ENCODE measurements around the gene AIFM3.

AIFM3 gene

DNA sequence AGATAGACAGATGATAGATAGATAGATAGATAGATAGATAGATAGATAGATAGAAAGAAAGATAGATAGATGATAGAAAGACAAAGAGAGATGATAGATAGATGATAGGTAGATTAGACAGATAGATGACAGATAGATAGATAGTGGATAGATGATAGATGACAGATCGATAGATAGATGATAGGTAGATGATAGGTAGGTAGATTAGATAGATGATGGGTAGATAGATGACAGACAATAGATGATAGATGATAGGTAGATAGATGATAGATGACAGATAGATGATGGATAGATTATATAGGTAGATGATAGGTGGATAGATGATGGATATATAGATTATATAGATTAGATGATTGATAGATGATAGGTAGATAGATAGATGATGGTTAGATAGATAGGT, 19.3 kb downstream of the AIFM3 start:
- H3K27ac ChIP-seq (ENCODE audit: low read depth, low read length) = no peak overlapping the region
- H4K20me1 ChIP-seq (ENCODE audit: low read depth, low read length) = no peaks in the 10 kb centered on the region
- H3K36me3 ChIP-seq (ENCODE audit: low read length) = no peaks in the 10 kb centered on the region
- no peaks in the 10 kb centered on the region for H3F3A ChIP-seq (ENCODE audit: insufficient read depth)
- H3K4me3 ChIP-seq (ENCODE audit: insufficient read depth, low read length, poor library complexity, severe bottlenecking) = no peak overlapping the region
- H3K9me3 ChIP-seq (ENCODE audit: insufficient read depth, low read length) = no peaks in the 10 kb centered on the region
- H3K9ac ChIP-seq (ENCODE audit: low read length) = no peak overlapping the region
- TF ChIP-seq, protein P1, sequence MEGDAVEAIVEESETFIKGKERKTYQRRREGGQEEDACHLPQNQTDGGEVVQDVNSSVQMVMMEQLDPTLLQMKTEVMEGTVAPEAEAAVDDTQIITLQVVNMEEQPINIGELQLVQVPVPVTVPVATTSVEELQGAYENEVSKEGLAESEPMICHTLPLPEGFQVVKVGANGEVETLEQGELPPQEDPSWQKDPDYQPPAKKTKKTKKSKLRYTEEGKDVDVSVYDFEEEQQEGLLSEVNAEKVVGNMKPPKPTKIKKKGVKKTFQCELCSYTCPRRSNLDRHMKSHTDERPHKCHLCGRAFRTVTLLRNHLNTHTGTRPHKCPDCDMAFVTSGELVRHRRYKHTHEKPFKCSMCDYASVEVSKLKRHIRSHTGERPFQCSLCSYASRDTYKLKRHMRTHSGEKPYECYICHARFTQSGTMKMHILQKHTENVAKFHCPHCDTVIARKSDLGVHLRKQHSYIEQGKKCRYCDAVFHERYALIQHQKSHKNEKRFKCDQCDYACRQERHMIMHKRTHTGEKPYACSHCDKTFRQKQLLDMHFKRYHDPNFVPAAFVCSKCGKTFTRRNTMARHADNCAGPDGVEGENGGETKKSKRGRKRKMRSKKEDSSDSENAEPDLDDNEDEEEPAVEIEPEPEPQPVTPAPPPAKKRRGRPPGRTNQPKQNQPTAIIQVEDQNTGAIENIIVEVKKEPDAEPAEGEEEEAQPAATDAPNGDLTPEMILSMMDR (IDR thresholded peaks at IDR 0.05; ENCODE audit: insufficient read depth, low read length, poor library complexity, severe bottlenecking) = no peak
- no peak overlapping the region for H3K4me2 ChIP-seq (ENCODE audit: low read depth, low read length, poor library complexity, severe bottlenecking)
- H3K79me2 ChIP-seq (ENCODE audit: insufficient read depth, low read length) = no peaks in the 10 kb centered on the region
- H3K27me3 ChIP-seq (ENCODE audit: low read length) = no peaks in the 10 kb centered on the region
- no peak overlapping the region for H2AFZ ChIP-seq (ENCODE audit: low read depth, low read length, severe bottlenecking)
- H3K9me2 ChIP-seq (replicated peaks; ENCODE audit: insufficient read depth, low read length) = no peaks in the 10 kb centered on the region

DNA sequence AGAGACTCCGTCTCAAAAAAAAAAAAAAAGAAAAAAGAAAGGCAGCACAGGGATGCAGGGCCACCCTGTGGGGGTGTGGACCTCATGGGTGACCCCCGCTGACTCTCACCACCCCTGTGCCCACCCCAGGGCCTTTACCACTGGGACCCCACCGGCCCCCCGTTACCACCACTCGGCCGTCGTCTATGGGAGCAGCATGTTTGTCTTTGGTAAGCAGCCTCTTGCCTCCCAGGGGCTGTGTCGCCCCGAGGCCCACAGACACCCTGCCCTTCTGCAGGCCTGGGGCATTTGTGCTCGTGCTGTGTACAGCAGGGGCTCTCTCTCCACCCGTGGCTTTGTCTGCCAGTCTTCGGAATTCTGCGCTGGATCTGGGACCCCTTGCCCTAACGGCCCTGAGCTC, 20.3 kb downstream of the AIFM3 start:
- Histone ChIP-seq H3K27ac (ENCODE audit: low read depth, low read length) (no peak overlapping the region), H4K20me1 (ENCODE audit: low read depth, low read length) (no peaks in the 10 kb centered on the region), H3K9me2 (replicated peaks; ENCODE audit: insufficient read depth, low read length) (no peaks in the 10 kb centered on the region), H3K36me3 (ENCODE audit: low read length) (no peaks in the 10 kb centered on the region), H2AFZ (ENCODE audit: low read depth, low read length, severe bottlenecking) (no peak overlapping the region), H3K79me2 (ENCODE audit: insufficient read depth, low read length) (no peaks in the 10 kb centered on the region), H3K4me3 (ENCODE audit: insufficient read depth, low read length, poor library complexity, severe bottlenecking) (no peak overlapping the region), H3K27me3 (ENCODE audit: low read length) (no peaks in the 10 kb centered on the region), H3K4me2 (ENCODE audit: low read depth, low read length, poor library complexity, severe bottlenecking) (no peak overlapping the region), H3K9ac (ENCODE audit: low read length) (no peak overlapping the region), H3F3A (ENCODE audit: insufficient read depth) (no peaks in the 10 kb centered on the region), H3K9me3 (ENCODE audit: insufficient read depth, low read length) (no peaks in the 10 kb centered on the region)
- TF ChIP-seq, protein P1 (IDR thresholded peaks at IDR 0.05; ENCODE audit: insufficient read depth, low read length, poor library complexity, severe bottlenecking) = no peak
- TF ChIP-seq EZH2phosphoT487 (conservative IDR thresholded peaks at IDR 0.05; ENCODE audit: low read length) = no peak

DNA sequence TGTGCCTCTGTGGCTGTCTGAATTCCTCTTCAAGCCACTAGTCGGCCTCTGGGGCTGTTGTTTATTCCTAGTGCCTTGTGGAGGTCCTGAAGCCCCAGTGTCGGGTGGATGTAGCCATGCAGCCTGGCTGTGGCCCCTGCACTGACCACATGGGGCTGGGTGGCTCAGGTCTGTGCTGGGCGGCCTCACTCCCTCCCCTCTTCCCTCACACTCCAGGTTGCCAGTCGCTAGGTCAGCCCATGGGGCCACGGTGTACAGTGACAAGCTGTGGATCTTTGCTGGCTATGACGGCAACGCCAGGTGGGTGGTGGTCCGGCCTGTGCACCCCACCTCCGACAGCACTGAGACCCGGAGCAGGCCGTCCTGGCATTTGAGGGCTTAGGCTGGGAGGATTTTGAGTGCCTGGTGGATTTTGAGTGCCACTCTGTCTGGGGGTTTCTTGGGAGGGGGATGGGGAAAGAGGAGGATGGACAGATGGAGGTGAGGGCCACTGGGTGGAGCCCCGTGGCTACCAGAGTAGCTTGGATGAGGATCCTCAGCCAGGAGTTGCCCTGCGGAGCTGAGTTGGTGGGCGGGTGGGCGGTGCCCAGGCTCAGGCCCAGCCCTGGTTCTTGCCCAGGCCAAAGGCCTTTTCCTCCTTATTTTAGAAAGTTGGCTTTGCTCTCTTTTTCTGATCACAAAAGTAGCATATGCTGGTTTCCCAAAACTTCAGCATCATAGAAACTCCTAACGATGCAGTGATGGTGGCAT, 21.7 kb downstream of the AIFM3 start:
- H3F3A ChIP-seq (ENCODE audit: insufficient read depth) = no peaks in the 10 kb centered on the region
- no peaks in the 10 kb centered on the region for H3K9me3 ChIP-seq (ENCODE audit: insufficient read depth, low read length)
- no peaks in the 10 kb centered on the region for H3K9me2 ChIP-seq (replicated peaks; ENCODE audit: insufficient read depth, low read length)
- no peak overlapping the region for H3K4me3 ChIP-seq (ENCODE audit: insufficient read depth, low read length, poor library complexity, severe bottlenecking)
- TF ChIP-seq, protein P1 (IDR thresholded peaks at IDR 0.05; ENCODE audit: insufficient read depth, low read length, poor library complexity, severe bottlenecking) = no peak
- TF ChIP-seq EZH2phosphoT487 (conservative IDR thresholded peaks at IDR 0.05; ENCODE audit: low read length) = no peak
- no peak overlapping the region for H3K27ac ChIP-seq (ENCODE audit: low read depth, low read length)
- no peaks in the 10 kb centered on the region for H4K20me1 ChIP-seq (ENCODE audit: low read depth, low read length)
- no peak overlapping the region for H2AFZ ChIP-seq (ENCODE audit: low read depth, low read length, severe bottlenecking)
- no peaks in the 10 kb centered on the region for H3K27me3 ChIP-seq (ENCODE audit: low read length)
- no peaks in the 10 kb centered on the region for H3K79me2 ChIP-seq (ENCODE audit: insufficient read depth, low read length)
- H3K9ac ChIP-seq (ENCODE audit: low read length) = no peak overlapping the region
- H3K4me2 ChIP-seq (ENCODE audit: low read depth, low read length, poor library complexity, severe bottlenecking) = no peak overlapping the region
- H3K36me3 ChIP-seq (ENCODE audit: low read length) = no peaks in the 10 kb centered on the region

All from SU-DHL-6 (cell line).